GM12864 (cell line): ENCODE measurements around the gene NOTUM.
A peak's percentile ranks its signal among the peaks of the same experiment; 100 is the strongest.

ENCODE experiments used
- DNase-seq: peaks from one replicate; pipeline ENCODE4 v3.0.0-alpha.2; 2011; ENCODE audit warnings: low read depth
- H3K4me3 ChIP-seq: 2 replicates; pipeline ENCODE4 v1.5.1; 2011; ENCODE audit warnings: mild to moderate bottlenecking, low read depth, low read length, control low read depth
- CTCF ChIP-seq: IDR thresholded peaks from 2 replicates; pipeline ENCODE4 v1.5.1; 2011; ENCODE audit warnings: low read depth, mild to moderate bottlenecking, moderate library complexity, low read length, control low read depth, inconsistent platforms; ENCODE audit errors: missing control alignments

The NOTUM gene

GRCh38 chr17:81911277-81911961, 49.6 kb downstream of the NOTUM start, which contains the start of gene PCYT2:
PCYT2 (minus strand) TSS chr17:81911399; CDS start chr17:81911355, 44 bp downstream.
- peak within 1 kb of the TSS; percentile 89 for H3K4me3 ChIP-seq
- TF ChIP-seq CTCF, result no peak
- DNase-seq, result no peak

GRCh38 chr17:81910840-81911276, 50.1 kb downstream of the NOTUM start:
- no peak for TF ChIP-seq CTCF

GRCh38 chr17:81909966-81910839, 50.8 kb downstream of the NOTUM start:
- no peak for TF ChIP-seq CTCF
- peak overlapping the region; percentile 89 for H3K4me3 ChIP-seq
- DNase-seq, result no peak

More at GRCh38 chr17:81910840-81911276, 50.1 kb downstream of the NOTUM start:
- H3K4me3 ChIP-seq, result peak overlapping the region; percentile 89
- no peak for DNase-seq

- no peak overlapping the region for H3K4me3 ChIP-seq
- no peak for DNase-seq
- no peak for TF ChIP-seq CTCF
Observed at GRCh38 chr17:81909231-81909630, 51.8 kb downstream of the NOTUM start.

GRCh38 chr17:81908793-81909192, 52.2 kb downstream of the NOTUM start:
- no peak for DNase-seq
- no peak overlapping the region for H3K4me3 ChIP-seq
- TF ChIP-seq CTCF, result no peak

- no peak overlapping the region for H3K4me3 ChIP-seq
- DNase-seq, result no peak
- peak; percentile 5 for TF ChIP-seq CTCF
Observed at GRCh38 chr17:81907219-81908145, 53.5 kb downstream of the NOTUM start.
